ENCODE data around the gene IL20RA. TPM values are rescaled to one million over a fixed set of nuclear protein-coding genes. Genes with fewer than 3 reads are reported as not detected.

The IL20RA gene
- polyA plus RNA-seq, 3 donors = not detected

- H2AFZ ChIP-seq (ENCODE audit: insufficient read depth, low read depth, low read length, poor library complexity, severe bottlenecking) = no peak overlapping the region
- no peaks in the 10 kb centered on the region for H3K79me2 ChIP-seq (ENCODE audit: insufficient read depth, low read length)
- H3K4me2 ChIP-seq (replicated peaks; ENCODE audit: extremely low read depth, low read length, poor library complexity, severe bottlenecking) = no peak overlapping the region
- no peak overlapping the region for H3K27ac ChIP-seq (ENCODE audit: low read depth in 1 of 2, low read length in 2 of 2)
- DNase-seq = peak; percentile 23 to 54 (median 50)
- peaks cover 13 to 36% (median 14%) of the 10 kb centered on the region in 3 donors for H3K27me3 Mint-ChIP-seq (ENCODE audit: low read depth in 3 of 3)
- no peak overlapping the region for H3K4me3 ChIP-seq (replicated peaks in 1 of 3; ENCODE audit: low read depth in 2 of 3, low read length in 3 of 3)
- H3K27ac Mint-ChIP-seq = peak overlapping the region in 1 of 7 donors; percentile 47
- no peaks in the 10 kb centered on the region for H3K36me3 ChIP-seq (replicated peaks in 1 of 2; ENCODE audit: control insufficient read depth in 1 of 2, insufficient read depth in 2 of 2, low read length in 2 of 2)
- H3K9me3 ChIP-seq (replicated peaks in 1 of 2; ENCODE audit: control insufficient read depth in 1 of 2, insufficient read depth in 1 of 2, low read length in 2 of 2) = no peaks in the 10 kb centered on the region
- H3K36me3 Mint-ChIP-seq = no peaks in the 10 kb centered on the region
- intact Hi-C loops (cut with micrococcal nuclease) = loop anchor here (2.0 to 5.0 kb wide), 2 partner anchors 673 to 674 kb away; no protein-coding TSS in a partner anchor
- peaks cover 0 to 5% of the 10 kb centered on the region in 2 donors for H3K27me3 ChIP-seq (ENCODE audit: control insufficient read depth in 2 of 2, insufficient read depth in 2 of 2, low read length in 2 of 2)
- 56% methylated on average over 13 of the region's 19 CpGs for WGBS (ENCODE audit: insufficient coverage)
- H3K4me1 ChIP-seq (ENCODE audit: control insufficient read depth in 1 of 2, insufficient read depth in 2 of 2, low read length in 2 of 2) = no peaks in the 10 kb centered on the region
- no peaks in the 10 kb centered on the region for H3K9me3 Mint-ChIP-seq
- H3K4me1 Mint-ChIP-seq = peaks cover 3% of the 10 kb centered on the region
- no peaks in the 10 kb centered on the region for H4K20me1 ChIP-seq (ENCODE audit: insufficient read depth, low read length)
- H3K4me3 Mint-ChIP-seq = no peak overlapping the region
- TF ChIP-seq CTCF (IDR thresholded peaks at IDR 0.05) = peak; percentile 77
- H3K9ac ChIP-seq (ENCODE audit: insufficient read depth, low read length, poor library complexity, severe bottlenecking) = no peak overlapping the region
Measured at GRCh38 chr6:136967876-136968752, 76.7 kb downstream of the IL20RA start.

DNA sequence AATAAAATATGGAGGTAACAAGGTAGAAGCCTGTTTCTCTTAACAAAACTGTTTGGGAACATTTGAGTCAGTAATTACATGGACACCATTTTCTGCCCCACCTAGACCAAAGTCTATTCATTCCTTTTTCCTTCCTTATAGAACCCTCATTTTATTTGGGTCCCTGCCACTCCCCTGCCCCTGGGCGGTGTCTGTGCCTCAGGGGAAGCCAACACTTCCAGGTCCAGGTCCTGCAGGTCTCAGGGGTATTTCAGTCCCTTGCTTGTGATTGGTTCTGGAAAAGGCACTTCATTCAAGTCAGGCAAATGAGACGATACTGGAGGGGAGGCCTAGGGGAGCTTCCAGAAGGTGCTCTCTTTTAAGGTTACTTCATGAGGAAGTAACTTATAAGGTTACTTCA lies 80.4 kb downstream of the IL20RA start:
- Histone ChIP-seq H4K20me1 (ENCODE audit: insufficient read depth, low read length) (no peaks in the 10 kb centered on the region), H3K4me3 (replicated peaks in 1 of 3; ENCODE audit: low read depth in 2 of 3, low read length in 3 of 3) (no peak overlapping the region), H3K4me1 (ENCODE audit: control insufficient read depth in 1 of 2, insufficient read depth in 2 of 2, low read length in 2 of 2) (no peaks in the 10 kb centered on the region), H3K9me3 (replicated peaks in 1 of 2; ENCODE audit: control insufficient read depth in 1 of 2, insufficient read depth in 1 of 2, low read length in 2 of 2) (no peaks in the 10 kb centered on the region), H3K79me2 (ENCODE audit: insufficient read depth, low read length) (no peaks in the 10 kb centered on the region), H3K27me3 (ENCODE audit: control insufficient read depth in 2 of 2, insufficient read depth in 2 of 2, low read length in 2 of 2) (peaks cover 0 to 5% of the 10 kb centered on the region in 2 donors), H3K9ac (ENCODE audit: insufficient read depth, low read length, poor library complexity, severe bottlenecking) (no peak overlapping the region), H3K4me2 (replicated peaks; ENCODE audit: extremely low read depth, low read length, poor library complexity, severe bottlenecking) (no peak overlapping the region), H3K27ac (ENCODE audit: low read depth in 1 of 2, low read length in 2 of 2) (no peak overlapping the region), H3K36me3 (replicated peaks in 1 of 2; ENCODE audit: control insufficient read depth in 1 of 2, insufficient read depth in 2 of 2, low read length in 2 of 2) (no peaks in the 10 kb centered on the region), H2AFZ (ENCODE audit: insufficient read depth, low read depth, low read length, poor library complexity, severe bottlenecking) (no peak overlapping the region)
- 100% methylated on average over 1 of the region's 2 CpGs for WGBS (ENCODE audit: insufficient coverage)
- Mint-ChIP-seq H3K4me1 (peaks cover 3% of the 10 kb centered on the region), H3K27ac (peak overlapping the region in 1 of 7 donors; percentile 37), H3K4me3 (no peak overlapping the region), H3K36me3 (no peaks in the 10 kb centered on the region), H3K9me3 (no peaks in the 10 kb centered on the region), H3K27me3 (ENCODE audit: low read depth in 3 of 3) (peaks cover 4 to 28% (median 15%) of the 10 kb centered on the region in 3 donors)
- no peak for TF ChIP-seq CTCF (IDR thresholded peaks at IDR 0.05)
- no peak for DNase-seq
- intact Hi-C loops (cut with micrococcal nuclease) = no loop called here

All from CD14-positive monocyte (primary cell).